Esophagus squamous epithelium (tissue), 5 donors: ENCODE results near the gene BMP8A. TPM values are rescaled to one million over a fixed set of nuclear protein-coding genes. Genes with fewer than 3 reads are reported as not detected.

ENCODE experiments used
- DNase-seq: peaks from one replicate; lab custom pipeline; 2025; lab: John Stamatoyannopoulos, UW
- H3K27ac ChIP-seq, 4 donors: fragments of 200-600 bp; sonication (generic); one replicate each; pipeline ENCODE4 v1.5.1; 2016 to 2019; ENCODE audit warnings: mild to moderate bottlenecking in 1 of 4
- H3K27me3 ChIP-seq, 4 donors: fragments of 200-600 bp; sonication (generic); 1 replicate in 3 of 4; 2 replicates in 1 of 4; pipeline versions ENCODE4 v1.5.1 to v1.6.0; 2017 to 2021; ENCODE audit warnings: antibody characterized with exemption in 1 of 4
- H3K36me3 ChIP-seq, 3 donors: fragments of 200-600 bp; sonication (generic); one replicate each; pipeline ENCODE4 v1.5.1; 2016 to 2019
- H3K4me1 ChIP-seq, 3 donors: fragments of 200-600 bp; sonication (generic); one replicate each; pipeline ENCODE4 v1.5.1; 2017 to 2019
- H3K4me3 ChIP-seq, 4 donors: fragments of 200-600 bp; sonication (generic); 1 replicate in 3 of 4; 2 replicates in 1 of 4; pipeline ENCODE4 v1.5.1; 2016 to 2019; ENCODE audit warnings: mild to moderate bottlenecking in 2 of 4, moderate library complexity in 1 of 4
- H3K9me3 ChIP-seq, 3 donors: fragments of 200-600 bp; sonication (generic); one replicate each; pipeline ENCODE4 v1.5.1; 2016 to 2019
- CTCF ChIP-seq, 6 experiments: fragments of 450-650 bp in 4 of 6; fragments of 200-600 bp in 2 of 6; sonication (generic) in 2 of 6; IDR thresholded peaks; one replicate each; pipeline ENCODE4 v1.5.1; 2016 to 2019; ENCODE audit warnings: antibody characterized with exemption in 6 of 6, mild to moderate bottlenecking in 4 of 6, moderate library complexity in 4 of 6
- POLR2A ChIP-seq, 4 donors: fragments of 450-650 bp; IDR thresholded peaks; one replicate each; pipeline ENCODE4 v1.6.1; 2017; ENCODE audit warnings: antibody characterized with exemption in 4 of 4, mild to moderate bottlenecking in 4 of 4, moderate library complexity in 3 of 4
- WGBS, 2 donors: methylation state at CpG; one replicate each; pipeline ENCODE4 v1.1.5; 2018; 5-methylcytosine and 5-hydroxymethylcytosine counted together
- intact Hi-C: fragments of 100-400 bp; cut with DNase I; formaldehyde crosslinking; loops from one replicate; pipeline ENCODE4 v1.15.0; 2022
- total RNA-seq, 4 donors: library from RNA; depleted of rRNA; stranded (reverse); fragments of >200 nt; gene quantifications; one replicate each; pipeline ENCODE4 v1.1.0, GENCODE V29; 2016
- donor health status: DM: yes; HTN: yes; CAD: no.

Gene BMP8A
- total RNA-seq, 4 donors from 2014 or later, result 0.13 to 0.38 TPM; not detected in 2

DNA sequence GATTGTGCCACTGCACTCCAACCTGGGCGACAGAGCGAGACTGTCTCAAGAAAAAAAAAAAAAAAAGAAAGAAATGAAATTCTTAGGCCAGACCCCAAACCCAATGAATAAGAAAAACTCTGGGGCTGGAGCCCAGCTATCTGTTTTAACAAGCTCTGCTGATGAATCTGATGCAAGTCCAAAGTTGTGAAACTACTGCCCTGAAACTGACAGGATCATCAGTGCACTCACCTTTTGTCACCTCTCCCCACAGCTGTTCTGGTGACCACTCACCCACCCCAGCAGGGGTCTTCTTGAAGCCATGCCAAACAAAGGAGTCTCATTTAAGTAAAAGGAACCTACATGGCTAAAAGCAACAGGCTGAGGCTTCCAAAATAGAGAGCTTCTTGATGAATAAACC, 76.8 kb downstream of the BMP8A start:
- DNase-seq, result no peak
- no peak overlapping the region for H3K4me3 ChIP-seq
- H3K27me3 ChIP-seq, result no peaks in the 10 kb centered on the region
- TF ChIP-seq CTCF (IDR thresholded peaks at IDR 0.05) (no peak), POLR2A (IDR thresholded peaks at IDR 0.05) (no peak)
- no peaks in the 10 kb centered on the region for H3K9me3 ChIP-seq
- intact Hi-C loops, result no loop called here
- H3K4me1 ChIP-seq, result peaks cover 1 to 13% (median 1%) of the 10 kb centered on the region in 3 donors
- no peak overlapping the region for H3K27ac ChIP-seq
- WGBS, 2 donors, result 92% methylated on average over 2 of the region's 2 CpGs
- peaks cover 50 to 100% (median 73%) of the 10 kb centered on the region in 3 donors for H3K36me3 ChIP-seq

- Histone ChIP-seq H3K27me3 (no peaks in the 10 kb centered on the region), H3K27ac (no peak overlapping the region), H3K9me3 (no peaks in the 10 kb centered on the region), H3K4me1 (peaks cover 7 to 21% (median 10%) of the 10 kb centered on the region in 3 donors), H3K4me3 (no peak overlapping the region), H3K36me3 (peaks cover 45 to 98% (median 64%) of the 10 kb centered on the region in 3 donors)
- no peak for DNase-seq
- no peak for TF ChIP-seq POLR2A (IDR thresholded peaks at IDR 0.05)
- no peak for TF ChIP-seq CTCF (IDR thresholded peaks at IDR 0.05)
- 85 to 86% methylated on average over 4 of the region's 4 CpGs for WGBS, 2 donors
- intact Hi-C loops, result no loop called here
These were observed 77.6 kb downstream of the BMP8A start for GRCh38 chr1:39569034-39569433.

GRCh38 chr1:39570477-39571177, 79.2 kb downstream of the BMP8A start:
- intact Hi-C loops, result no loop called here
- no peak for TF ChIP-seq CTCF (IDR thresholded peaks at IDR 0.05)
- no peak for TF ChIP-seq POLR2A (IDR thresholded peaks at IDR 0.05)
- no peaks in the 10 kb centered on the region for H3K27me3 ChIP-seq
- no peak overlapping the region for H3K4me3 ChIP-seq
- peaks cover 20 to 37% (median 23%) of the 10 kb centered on the region in 3 donors for H3K4me1 ChIP-seq
- no peak for DNase-seq
- H3K9me3 ChIP-seq, result no peaks in the 10 kb centered on the region
- 96% methylated on average over 5 of the region's 11 CpGs; no CpG with 5 or more reads in 1 of the 2 donors for WGBS, 2 donors
- peaks cover 42 to 87% (median 49%) of the 10 kb centered on the region in 3 donors for H3K36me3 ChIP-seq
- H3K27ac ChIP-seq, result no peak overlapping the region

GRCh38 chr1:39571178-39571483, 79.7 kb downstream of the BMP8A start:
- no peak for DNase-seq
- intact Hi-C loops, result no loop called here
- peaks cover 20 to 37% (median 23%) of the 10 kb centered on the region in 3 donors for H3K4me1 ChIP-seq
- H3K9me3 ChIP-seq, result no peaks in the 10 kb centered on the region
- no peaks in the 10 kb centered on the region for H3K27me3 ChIP-seq
- no peak overlapping the region for H3K4me3 ChIP-seq
- peaks cover 38 to 82% (median 43%) of the 10 kb centered on the region in 3 donors for H3K36me3 ChIP-seq
- WGBS, 2 donors, result 95 to 100% methylated on average over 4 of the region's 9 CpGs
- no peak for TF ChIP-seq CTCF (IDR thresholded peaks at IDR 0.05)
- no peak for TF ChIP-seq POLR2A (IDR thresholded peaks at IDR 0.05)
- H3K27ac ChIP-seq, result no peak overlapping the region

DNA sequence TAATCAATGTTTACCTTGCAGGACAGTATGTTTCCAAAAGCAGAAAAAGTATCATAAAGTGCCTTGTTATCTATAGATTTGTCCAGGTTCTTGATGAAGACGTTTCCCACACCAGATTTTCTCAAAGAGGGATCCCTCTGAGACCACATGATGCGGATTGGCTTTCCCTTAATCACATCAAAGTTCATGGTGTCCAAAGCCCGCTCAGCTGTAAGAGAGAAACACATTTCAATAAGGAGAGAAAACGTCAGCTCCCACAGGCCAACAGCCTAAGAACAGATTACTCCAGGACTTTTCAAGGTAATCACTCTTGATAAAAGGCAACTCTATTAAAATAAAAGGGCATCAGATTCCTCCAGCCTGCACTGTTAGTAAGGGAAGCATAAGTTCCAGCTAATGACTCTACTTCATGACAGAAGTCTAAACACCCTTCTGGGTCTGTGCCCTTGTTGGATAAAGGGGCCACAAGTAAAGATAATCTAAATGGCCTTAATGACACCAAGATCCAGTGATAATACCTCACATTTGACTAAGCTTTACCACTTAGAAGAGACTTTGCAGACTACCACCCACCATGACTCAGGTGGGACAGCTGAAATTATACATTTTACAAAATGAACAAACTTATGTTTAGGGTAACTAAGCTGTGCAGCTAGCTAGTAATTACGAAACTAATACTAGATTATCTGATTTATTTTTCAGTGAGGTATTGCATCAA, 81.1 kb downstream of the BMP8A start:
- peaks cover 20 to 40% (median 23%) of the 10 kb centered on the region in 3 donors for H3K4me1 ChIP-seq

More for the DNA sequence above, 81.1 kb downstream of the BMP8A start:
- DNase-seq, result no peak
- Histone ChIP-seq H3K9me3 (no peaks in the 10 kb centered on the region), H3K4me3 (no peak overlapping the region), H3K27me3 (no peaks in the 10 kb centered on the region), H3K27ac (no peak overlapping the region), H3K36me3 (peaks cover 28 to 68% (median 34%) of the 10 kb centered on the region in 3 donors)
- TF ChIP-seq CTCF (IDR thresholded peaks at IDR 0.05) (no peak), POLR2A (IDR thresholded peaks at IDR 0.05) (no peak)
- 50 to 67% methylated on average over 5 of the region's 5 CpGs for WGBS, 2 donors
- intact Hi-C loops, result no loop called here
